Measurements from ENCODE around the gene ITPKC.
A peak's percentile ranks its signal among the peaks of the same experiment; 100 is the strongest.

Gene ITPKC

DNA sequence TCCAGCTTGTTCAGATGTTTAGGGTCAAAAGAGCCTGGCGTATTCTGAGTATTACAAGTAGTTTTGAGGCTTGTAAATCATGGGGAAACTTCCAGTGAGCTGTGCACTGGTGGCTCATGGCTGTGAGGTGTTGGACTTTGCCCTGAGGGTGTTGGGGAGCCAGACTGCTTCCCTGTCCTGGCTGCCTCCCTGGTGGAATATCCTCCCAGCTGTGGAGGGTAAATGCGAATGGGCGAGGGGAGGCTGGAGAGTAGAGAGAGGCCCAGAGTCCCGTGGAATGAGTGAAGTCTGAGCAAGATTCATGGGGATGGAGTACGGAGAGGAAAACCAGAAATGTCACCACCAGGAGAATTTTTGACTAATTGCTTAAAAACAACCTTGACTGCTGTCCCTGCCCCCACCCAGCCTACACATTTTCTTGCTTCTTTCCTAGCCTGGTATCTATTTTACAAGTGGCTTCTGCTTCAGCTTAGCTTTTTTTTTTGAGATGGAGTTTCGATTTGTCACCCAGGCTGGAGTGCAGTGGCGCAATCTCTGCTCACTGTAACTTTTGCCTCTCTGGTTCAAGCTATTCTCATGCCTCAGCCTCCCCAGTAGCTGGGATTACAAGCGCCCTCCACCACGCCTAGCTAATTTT, 37.8 kb downstream of the ITPKC start:
- Histone ChIP-seq H3K79me2 (ENCODE audit: insufficient read depth, low read length) (peaks cover 84% of the 10 kb centered on the region), H3K4me2 (ENCODE audit: insufficient read depth, low read length) (peak overlapping the region; percentile 63), H3K4me3 (ENCODE audit: low read depth in 1 of 2, low read length in 2 of 2) (peak overlapping the region in 1 of 2 experiments; percentile 46; a peak in 3 of 4 replicates), H2AFZ (ENCODE audit: low read depth, low read length) (no peak overlapping the region), H3K4me1 (ENCODE audit: insufficient read depth, low read length) (peaks cover 44% of the 10 kb centered on the region), H4K20me1 (ENCODE audit: insufficient read depth, low read length) (peaks cover 64% of the 10 kb centered on the region), H3K9me3 (ENCODE audit: insufficient read depth, low read length, severe bottlenecking) (no peaks in the 10 kb centered on the region), H3K36me3 (ENCODE audit: insufficient read depth, low read length) (peaks cover 61% of the 10 kb centered on the region), H3K27me3 (ENCODE audit: insufficient read depth, low read length, poor library complexity) (no peaks in the 10 kb centered on the region), H3K27ac (ENCODE audit: low read length) (peak overlapping the region; percentile 42; the same call in 1 of the 2 replicates), H3K9ac (ENCODE audit: low read depth, low read length) (peak overlapping the region; percentile 35)
- ATAC-seq (ENCODE audit: insufficient read depth, low read depth) (no peak), DNase-seq (no peak)
- TF ChIP-seq CTCF (IDR thresholded peaks at IDR 0.05; ENCODE audit: borderline replicate concordance, extremely low read depth, low read length, poor library complexity, severe bottlenecking) (no peak), EZH2 (IDR thresholded peaks at IDR 0.05; ENCODE audit: borderline replicate concordance, low read depth, low read length, severe bottlenecking) (no peak)

- no peak for DNase-seq
- ATAC-seq (ENCODE audit: insufficient read depth, low read depth): no peak
- Histone ChIP-seq H3K27me3 (ENCODE audit: insufficient read depth, low read length, poor library complexity) (no peaks in the 10 kb centered on the region), H3K36me3 (ENCODE audit: insufficient read depth, low read length) (peaks cover 66% of the 10 kb centered on the region), H3K4me1 (ENCODE audit: insufficient read depth, low read length) (peaks cover 43% of the 10 kb centered on the region), H2AFZ (ENCODE audit: low read depth, low read length) (no peak overlapping the region), H3K4me3 (ENCODE audit: low read depth in 1 of 2, low read length in 2 of 2) (peak overlapping the region in 1 of 2 experiments; percentile 33; a peak in 1 of 4 replicates), H3K79me2 (ENCODE audit: insufficient read depth, low read length) (peaks cover 83% of the 10 kb centered on the region), H4K20me1 (ENCODE audit: insufficient read depth, low read length) (peaks cover 68% of the 10 kb centered on the region), H3K9ac (ENCODE audit: low read depth, low read length) (peak overlapping the region; percentile 17; the same call in 1 of the 2 replicates), H3K4me2 (ENCODE audit: insufficient read depth, low read length) (peak overlapping the region; percentile 63; the same call in 1 of the 2 replicates), H3K9me3 (ENCODE audit: insufficient read depth, low read length, severe bottlenecking) (no peaks in the 10 kb centered on the region), H3K27ac (ENCODE audit: low read length) (peak overlapping the region; percentile 6; the same call in 1 of the 2 replicates)
- TF ChIP-seq CTCF (IDR thresholded peaks at IDR 0.05; ENCODE audit: borderline replicate concordance, extremely low read depth, low read length, poor library complexity, severe bottlenecking) (no peak), EZH2 (IDR thresholded peaks at IDR 0.05; ENCODE audit: borderline replicate concordance, low read depth, low read length, severe bottlenecking) (no peak)
Measured at GRCh38 chr19:40755248-40755624, 38.3 kb downstream of the ITPKC start.

DNA sequence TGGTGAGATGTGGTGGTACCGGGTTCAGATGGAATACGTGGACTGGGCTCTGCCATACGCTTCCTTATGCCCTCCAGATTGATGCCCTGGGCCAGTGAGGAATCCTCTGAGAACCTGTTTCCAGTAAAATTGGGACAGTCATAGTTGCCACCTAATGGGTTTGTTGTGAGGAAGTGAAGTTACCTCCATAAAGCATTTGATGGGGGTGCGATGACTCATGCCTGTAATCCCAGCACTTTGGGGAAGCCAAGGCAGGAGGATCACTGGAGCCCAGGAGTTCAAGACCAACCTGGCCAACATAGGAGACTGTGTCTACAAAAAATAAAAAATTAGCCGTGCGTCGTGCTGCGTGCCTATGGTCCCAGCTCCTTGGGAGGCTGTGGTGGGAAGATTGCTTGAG, 38.9 kb downstream of the ITPKC start:
- H3K79me2 ChIP-seq (ENCODE audit: insufficient read depth, low read length): peaks cover 89% of the 10 kb centered on the region
- DNase-seq (no peak), ATAC-seq (ENCODE audit: insufficient read depth, low read depth) (no peak)
- H3K4me1 ChIP-seq (ENCODE audit: insufficient read depth, low read length): peaks cover 43% of the 10 kb centered on the region
- H3K36me3 ChIP-seq (ENCODE audit: insufficient read depth, low read length): peaks cover 72% of the 10 kb centered on the region
- H4K20me1 ChIP-seq (ENCODE audit: insufficient read depth, low read length): peaks cover 73% of the 10 kb centered on the region
- H3K9ac ChIP-seq (ENCODE audit: low read depth, low read length): peak overlapping the region; percentile 17; the same call in 1 of the 2 replicates
- no peak overlapping the region for H2AFZ ChIP-seq (ENCODE audit: low read depth, low read length)
- peak overlapping the region in 1 of 2 experiments; percentile 33; a peak in 1 of 4 replicates for H3K4me3 ChIP-seq (ENCODE audit: low read depth in 1 of 2, low read length in 2 of 2)
- peak overlapping the region; percentile 6; the same call in 1 of the 2 replicates for H3K27ac ChIP-seq (ENCODE audit: low read length)
- H3K4me2 ChIP-seq (ENCODE audit: insufficient read depth, low read length): peak overlapping the region; percentile 63; the same call in 1 of the 2 replicates
- TF ChIP-seq CTCF (IDR thresholded peaks at IDR 0.05; ENCODE audit: borderline replicate concordance, extremely low read depth, low read length, poor library complexity, severe bottlenecking): no peak
- no peak for TF ChIP-seq EZH2 (IDR thresholded peaks at IDR 0.05; ENCODE audit: borderline replicate concordance, low read depth, low read length, severe bottlenecking)
- H3K27me3 ChIP-seq (ENCODE audit: insufficient read depth, low read length, poor library complexity): no peaks in the 10 kb centered on the region
- no peaks in the 10 kb centered on the region for H3K9me3 ChIP-seq (ENCODE audit: insufficient read depth, low read length, severe bottlenecking)
